Ovary (tissue), 3 donors: ENCODE measurements around the gene TMEM33.

ENCODE experiments used
- CTCF ChIP-seq, 3 donors: fragments of 450-650 bp in 2 of 3; fragments of 200-600 bp in 1 of 3; IDR thresholded peaks; one replicate each; pipeline versions ENCODE4 v1.5.1 to v1.8.0; 2016 to 2022; ENCODE audit warnings: antibody characterized with exemption in 3 of 3, mild to moderate bottlenecking in 1 of 3
- POLR2A ChIP-seq: fragments of 450-650 bp; IDR thresholded peaks from one replicate; pipeline ENCODE4 v1.6.1; 2017; ENCODE audit warnings: antibody characterized with exemption, mild to moderate bottlenecking, moderate library complexity
- donor health status: DM: no; HTN: no; CAD: no.

- no peak for TF ChIP-seq CTCF (IDR thresholded peaks at IDR 0.05)
- no peak for TF ChIP-seq POLR2A
Measured at GRCh38 chr4:41930139-41930831, 4.9 kb upstream of the TMEM33 start.
